CD14-positive monocyte (primary cell): ENCODE data around the gene TAF4. TPM values are rescaled to one million over a fixed set of nuclear protein-coding genes. Genes with fewer than 3 reads are reported as not detected.

Experiments used
- DNase-seq, 3 donors: peaks; one replicate each; pipeline ENCODE4 v3.0.0-alpha.2; 2011 to 2022
- H2AFZ ChIP-seq: 2 replicates; pipeline ENCODE4 v1.6.0; 2012; ENCODE audit warnings: mild to moderate bottlenecking, low read depth, low read length, inconsistent platforms; ENCODE audit not compliant: insufficient read depth, poor library complexity, severe bottlenecking
- H3K27ac ChIP-seq, 2 donors: 1 replicate in 1 of 2; 2 replicates in 1 of 2; pipeline ENCODE4 v1.5.1; 2012 to 2013; ENCODE audit warnings: low read length in 2 of 2, control low read depth in 1 of 2, inconsistent platforms in 1 of 2, low read depth in 1 of 2, mild to moderate bottlenecking in 1 of 2
- H3K27me3 ChIP-seq, 2 donors: one replicate each; pipeline versions ENCODE4 v1.6.0 to v1.6.1; 2011 to 2013; ENCODE audit warnings: low read length in 2 of 2; ENCODE audit not compliant: control insufficient read depth in 2 of 2, insufficient read depth in 2 of 2
- H3K36me3 ChIP-seq, 2 donors: replicated peaks in 1 of 2; 1 replicate in 1 of 2; 2 replicates in 1 of 2; pipeline versions ENCODE4 v1.5.1 to v1.6.1; 2012 to 2013; ENCODE audit warnings: low read length in 2 of 2, control low read depth in 1 of 2, inconsistent platforms in 1 of 2, mild to moderate bottlenecking in 1 of 2; ENCODE audit not compliant: insufficient read depth in 2 of 2, control insufficient read depth in 1 of 2
- H3K4me1 ChIP-seq, 2 donors: 1 replicate in 1 of 2; 2 replicates in 1 of 2; pipeline versions ENCODE4 v1.5.1 to v1.6.1; 2012 to 2013; ENCODE audit warnings: low read length in 2 of 2, control low read depth in 1 of 2, inconsistent platforms in 1 of 2, mild to moderate bottlenecking in 1 of 2, moderate library complexity in 1 of 2; ENCODE audit not compliant: insufficient read depth in 2 of 2, control insufficient read depth in 1 of 2
- H3K4me2 ChIP-seq: replicated peaks from 2 replicates; pipeline ENCODE3; 2012; ENCODE audit warnings: low read length, moderate library complexity, mild to moderate bottlenecking; ENCODE audit not compliant: poor library complexity, severe bottlenecking; ENCODE audit errors: extremely low read depth
- H3K4me3 ChIP-seq, 3 experiments: fragments of 200-600 bp in 1 of 3; sonication (generic) in 1 of 3; replicated peaks in 1 of 3; 1 replicate in 2 of 3; 2 replicates in 1 of 3; pipeline ENCODE4 v1.5.1; 2011 to 2013; ENCODE audit warnings: low read length in 3 of 3, mild to moderate bottlenecking in 3 of 3, control low read depth in 2 of 3, low read depth in 2 of 3, inconsistent platforms in 1 of 3, moderate library complexity in 1 of 3
- H3K79me2 ChIP-seq: 2 replicates; pipeline ENCODE4 v1.6.0; 2012; ENCODE audit warnings: mild to moderate bottlenecking, control low read depth, inconsistent platforms, low read length, moderate library complexity; ENCODE audit not compliant: insufficient read depth
- H3K9ac ChIP-seq: 2 replicates; pipeline ENCODE4 v1.6.0; 2017; ENCODE audit warnings: low read length, mild to moderate bottlenecking; ENCODE audit not compliant: insufficient read depth, poor library complexity, severe bottlenecking
- H3K9me3 ChIP-seq, 2 donors: replicated peaks in 1 of 2; 1 replicate in 1 of 2; 2 replicates in 1 of 2; pipeline versions ENCODE4 v1.5.1 to v1.6.1; 2012 to 2013; ENCODE audit warnings: low read length in 2 of 2, control low read depth in 1 of 2; ENCODE audit not compliant: control insufficient read depth in 1 of 2, insufficient read depth in 1 of 2
- H4K20me1 ChIP-seq: 2 replicates; pipeline ENCODE4 v1.6.0; 2012; ENCODE audit warnings: mild to moderate bottlenecking, low read length, control low read depth, moderate library complexity; ENCODE audit not compliant: insufficient read depth
- H3K27ac Mint-ChIP-seq, 7 donors: one replicate each; pipeline ENCODE4 v1.8.0; 2020; ENCODE audit warnings: mild to moderate bottlenecking in 7 of 7, mixed read lengths in 7 of 7, moderate library complexity in 6 of 7, inconsistent platforms in 2 of 7
- H3K27me3 Mint-ChIP-seq, 3 donors: one replicate each; pipeline ENCODE4 v1.8.0; 2021 to 2022; ENCODE audit warnings: low read depth in 3 of 3, mild to moderate bottlenecking in 3 of 3, mixed read lengths in 3 of 3, moderate library complexity in 3 of 3, inconsistent platforms in 1 of 3
- H3K36me3 Mint-ChIP-seq, 2 donors: one replicate each; pipeline ENCODE4 v1.8.0; 2020; ENCODE audit warnings: mixed read lengths in 2 of 2, inconsistent platforms in 1 of 2, mild to moderate bottlenecking in 1 of 2
- H3K4me1 Mint-ChIP-seq: one replicate; pipeline ENCODE4 v1.8.0; 2020; ENCODE audit warnings: mild to moderate bottlenecking, mixed read lengths
- H3K4me3 Mint-ChIP-seq, 2 donors: one replicate each; pipeline ENCODE4 v1.8.0; 2020; ENCODE audit warnings: mild to moderate bottlenecking in 2 of 2, mixed read lengths in 2 of 2, moderate library complexity in 1 of 2
- H3K9me3 Mint-ChIP-seq, 7 donors: one replicate each; pipeline ENCODE4 v1.8.0; 2020 to 2022; ENCODE audit warnings: mixed read lengths in 7 of 7, mild to moderate bottlenecking in 6 of 7, moderate library complexity in 6 of 7, inconsistent platforms in 2 of 7
- WGBS: methylation state at CpG from one replicate; pipeline ENCODE4 v1.1.5; 2013; ENCODE audit warnings: missing lambda C conversion rate; ENCODE audit not compliant: insufficient coverage; 5-methylcytosine and 5-hydroxymethylcytosine counted together
- intact Hi-C, 2 donors: fragments of 100-400 bp; cut with micrococcal nuclease; formaldehyde crosslinking; loops; one replicate each; pipeline versions ENCODE4 v1.15.0 to v1.15.1; 2023
- polyA plus RNA-seq, 3 donors: library from polyadenylated mRNA; depleted of rRNA in 1 of 3; unstranded in 2 of 3; stranded (reverse) in 1 of 3; fragments of 300-500 nt in 2 of 3; fragments of >200 nt in 1 of 3; fragmentation: Illumina TruSeq in 2 of 3; gene quantifications; 1 replicate in 2 of 3; 2 replicates in 1 of 3; pipeline ENCODE4 v1.2.3, GENCODE V29; 2012 to 2021
- TF ChIP-seq, protein P1 (sequence below): fragments of 200-600 bp; IDR thresholded peaks from one replicate; pipeline ENCODE4 v1.8.0; 2022; ENCODE audit warnings: antibody characterized with exemption, mild to moderate bottlenecking

Gene TAF4
- polyA plus RNA-seq, 3 donors = 0.48 to 14.9 (median 0.99) TPM

DNA sequence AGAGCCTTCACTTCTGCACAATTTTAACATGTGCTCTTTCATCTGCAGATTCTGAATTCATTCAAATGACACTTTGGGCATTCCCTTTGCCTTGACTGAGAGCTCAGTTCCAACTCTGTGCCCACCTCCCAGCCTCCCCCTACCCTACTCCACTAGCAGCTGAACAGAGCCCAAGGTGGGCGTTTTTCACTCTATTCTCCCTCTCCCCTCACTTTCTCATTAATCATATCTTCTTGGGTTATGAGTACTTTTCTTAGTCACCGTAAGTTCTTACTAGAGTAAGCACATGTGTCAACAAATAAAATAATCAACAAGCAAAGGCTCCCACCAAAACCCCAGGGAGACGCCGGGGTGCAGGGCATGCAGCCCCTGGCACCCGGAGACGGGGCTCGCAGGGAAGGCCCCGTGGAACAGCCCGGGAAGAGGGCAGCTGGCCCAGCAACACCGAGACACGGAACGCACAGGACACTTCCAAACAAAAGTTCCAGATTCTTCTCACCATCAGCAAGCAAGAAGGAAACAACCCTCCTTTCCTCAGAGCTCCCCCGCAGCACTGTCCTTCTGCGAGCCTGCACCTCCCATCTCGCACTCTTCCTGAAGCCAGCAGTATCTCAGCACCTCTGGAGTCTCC, 34.1 kb downstream of the TAF4 start:
- H3K4me3 ChIP-seq = no peak overlapping the region
- 95% methylated on average over 13 of the region's 15 CpGs for WGBS
- no peaks in the 10 kb centered on the region for H3K4me1 ChIP-seq
- DNase-seq = no peak
- Mint-ChIP-seq H3K27me3 (no peaks in the 10 kb centered on the region), H3K36me3 (peaks cover 6 to 10% of the 10 kb centered on the region in 2 donors), H3K9me3 (peaks cover 3 to 12% (median 6%) of the 10 kb centered on the region in 7 donors), H3K27ac (peak overlapping the region in 3 of 7 donors; percentile 1 to 77 (median 17)), H3K4me1 (peaks cover 24% of the 10 kb centered on the region), H3K4me3 (no peak overlapping the region)
- no peaks in the 10 kb centered on the region for H3K36me3 ChIP-seq
- H3K9me3 ChIP-seq = peaks cover 3 to 5% of the 10 kb centered on the region in 2 donors
- H3K27ac ChIP-seq = no peak overlapping the region
- TF ChIP-seq, protein P1, sequence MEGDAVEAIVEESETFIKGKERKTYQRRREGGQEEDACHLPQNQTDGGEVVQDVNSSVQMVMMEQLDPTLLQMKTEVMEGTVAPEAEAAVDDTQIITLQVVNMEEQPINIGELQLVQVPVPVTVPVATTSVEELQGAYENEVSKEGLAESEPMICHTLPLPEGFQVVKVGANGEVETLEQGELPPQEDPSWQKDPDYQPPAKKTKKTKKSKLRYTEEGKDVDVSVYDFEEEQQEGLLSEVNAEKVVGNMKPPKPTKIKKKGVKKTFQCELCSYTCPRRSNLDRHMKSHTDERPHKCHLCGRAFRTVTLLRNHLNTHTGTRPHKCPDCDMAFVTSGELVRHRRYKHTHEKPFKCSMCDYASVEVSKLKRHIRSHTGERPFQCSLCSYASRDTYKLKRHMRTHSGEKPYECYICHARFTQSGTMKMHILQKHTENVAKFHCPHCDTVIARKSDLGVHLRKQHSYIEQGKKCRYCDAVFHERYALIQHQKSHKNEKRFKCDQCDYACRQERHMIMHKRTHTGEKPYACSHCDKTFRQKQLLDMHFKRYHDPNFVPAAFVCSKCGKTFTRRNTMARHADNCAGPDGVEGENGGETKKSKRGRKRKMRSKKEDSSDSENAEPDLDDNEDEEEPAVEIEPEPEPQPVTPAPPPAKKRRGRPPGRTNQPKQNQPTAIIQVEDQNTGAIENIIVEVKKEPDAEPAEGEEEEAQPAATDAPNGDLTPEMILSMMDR = no peak
- H3K27me3 ChIP-seq = no peaks in the 10 kb centered on the region
- no peak overlapping the region for H3K9ac ChIP-seq
- H3K4me2 ChIP-seq = no peak overlapping the region
- H3K79me2 ChIP-seq = peaks cover 93% of the 10 kb centered on the region
- H4K20me1 ChIP-seq = peaks cover 80% of the 10 kb centered on the region
- intact Hi-C loops = no loop called here
- no peak overlapping the region for H2AFZ ChIP-seq

DNA sequence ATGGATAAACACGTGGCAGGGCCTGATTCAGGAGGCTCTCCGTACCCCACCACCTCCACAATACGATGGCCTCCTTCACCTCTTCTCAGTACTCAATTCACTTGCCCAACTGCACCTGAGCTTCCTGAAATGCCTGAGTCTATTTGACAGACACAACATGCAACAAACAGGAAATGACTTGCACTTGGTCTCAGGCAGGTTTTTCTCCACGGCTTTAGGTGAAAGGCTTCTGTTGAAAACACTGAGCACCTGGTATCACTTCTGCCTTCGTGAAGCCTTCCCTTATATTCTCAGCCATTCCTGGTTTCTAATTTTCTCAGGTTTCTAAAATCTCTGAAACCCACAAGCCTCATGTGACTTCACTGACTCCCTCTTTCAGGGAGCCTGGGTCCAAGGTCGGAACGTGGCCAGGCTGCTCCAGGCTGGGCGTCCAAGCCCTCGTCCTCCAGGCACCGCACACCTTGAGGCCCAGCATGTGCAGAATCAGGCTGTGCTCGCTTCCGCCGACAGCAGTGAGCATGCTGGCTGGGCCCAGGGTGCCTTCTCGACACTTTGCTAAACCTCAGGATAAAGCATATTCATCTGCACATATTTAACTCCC, 34.7 kb downstream of the TAF4 start:
- Mint-ChIP-seq H3K36me3 (peaks cover 6 to 10% of the 10 kb centered on the region in 2 donors), H3K4me3 (no peak overlapping the region), H3K27ac (peak overlapping the region in 5 of 7 donors; percentile 17 to 77 (median 53)), H3K27me3 (no peaks in the 10 kb centered on the region), H3K4me1 (peaks cover 30% of the 10 kb centered on the region), H3K9me3 (peaks cover 0 to 7% (median 2%) of the 10 kb centered on the region in 7 donors)
- Histone ChIP-seq H3K4me2 (no peak overlapping the region), H2AFZ (no peak overlapping the region), H3K36me3 (no peaks in the 10 kb centered on the region), H4K20me1 (peaks cover 80% of the 10 kb centered on the region), H3K9ac (no peak overlapping the region), H3K79me2 (peaks cover 93% of the 10 kb centered on the region), H3K27me3 (no peaks in the 10 kb centered on the region), H3K4me3 (no peak overlapping the region), H3K9me3 (peaks cover 0 to 1% of the 10 kb centered on the region in 2 donors), H3K4me1 (no peaks in the 10 kb centered on the region), H3K27ac (no peak overlapping the region)
- intact Hi-C loops = no loop called here
- TF ChIP-seq, protein P1 = no peak
- 68% methylated on average over 14 of the region's 14 CpGs for WGBS
- no peak for DNase-seq
